ENCODE data around the gene FHL5. TPM values are rescaled to one million over a fixed set of nuclear protein-coding genes. Genes with fewer than 3 reads are reported as not detected.

FHL5 gene
- polyA plus RNA-seq = 1 to 10 TPM in 2 of 4 donors, under 1 TPM in 1, not detected in 1; 0.30 to 7.6 (median 1.4) TPM
- long read RNA-seq, donor 1 = 0 reads
- long read RNA-seq, donor 2 = 0 reads
- long read RNA-seq, donor 3 = 0 reads
- long read RNA-seq, donor 4 = 0 reads
- long read RNA-seq, donor 5 = 0 reads
- long read RNA-seq, donor 6 = 0 reads
- long read RNA-seq, donor 7 = 0 reads
- long read RNA-seq, donor 8 = 0 reads
- long read RNA-seq, donor 9 = 0 reads
- long read RNA-seq, donor 10 = 0 reads

DNA sequence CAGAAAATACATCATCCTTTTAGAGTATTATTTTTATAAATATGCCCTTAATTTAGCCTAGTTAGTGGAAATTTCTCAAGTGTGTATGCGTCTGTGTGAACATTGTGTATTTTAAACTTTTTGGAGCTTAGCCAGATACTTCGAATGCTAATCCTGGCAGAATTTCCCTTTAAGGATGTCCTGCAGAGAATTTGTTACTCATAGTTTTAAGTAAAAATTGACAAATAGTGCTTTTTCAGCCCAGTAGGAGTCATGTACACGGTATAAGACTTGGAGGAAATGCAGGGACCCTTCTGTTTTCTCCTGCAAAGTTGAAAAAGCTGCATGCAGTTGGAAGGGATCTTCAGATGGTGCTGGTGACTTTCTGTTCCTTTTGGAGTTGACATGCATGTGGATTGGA lies at the start of gene FHL5:
FHL5 (plus strand) TSS at position 243 of the 400 bp plus-strand sequence. CDS start 40,486 bp downstream, outside the sequence.
- DNase-seq = no peak

DNA sequence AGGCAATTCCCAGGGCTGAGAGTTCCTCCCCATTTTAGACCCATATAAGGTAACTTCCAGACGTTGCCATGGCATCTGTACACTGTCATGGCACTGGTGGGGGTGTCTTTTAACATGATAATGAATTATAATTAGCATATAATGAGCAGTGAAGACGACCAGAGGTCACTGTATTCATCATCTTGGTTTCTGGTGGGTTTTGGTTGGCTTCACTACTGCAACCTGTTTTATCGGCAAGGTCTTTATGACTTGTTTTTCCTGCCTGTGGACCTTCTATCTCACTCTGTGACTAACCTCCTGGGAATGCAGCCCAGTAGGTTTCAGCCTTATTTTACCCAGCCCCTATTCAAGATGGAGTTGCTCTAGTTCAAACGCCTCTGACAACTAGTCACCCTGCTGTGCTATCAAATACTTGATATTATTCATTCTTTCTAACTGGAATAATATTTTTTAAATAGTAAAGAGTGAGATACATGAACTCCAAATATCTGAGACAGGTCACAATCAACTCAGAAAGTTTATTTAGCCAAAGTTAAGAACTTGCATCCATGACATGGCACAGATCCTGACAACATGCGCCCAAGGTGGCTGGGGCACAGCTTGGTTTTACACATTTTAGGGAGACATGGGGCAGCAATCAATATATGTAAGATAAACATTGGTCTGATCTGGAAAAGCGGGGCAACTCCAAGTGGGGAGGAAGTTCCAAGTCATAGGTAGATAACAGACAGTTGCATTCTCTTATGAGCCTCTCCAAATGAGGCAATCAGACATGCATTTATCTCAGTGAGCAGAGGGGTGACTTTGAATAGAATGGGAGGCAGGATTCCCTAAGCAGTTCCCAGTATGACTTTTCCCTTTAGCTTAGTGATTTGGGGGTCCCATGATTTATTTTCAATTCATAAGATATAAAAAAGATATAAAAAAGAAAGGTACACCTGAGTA lies 42.5 kb upstream of the FHL5 start:
- H3K9me3 ChIP-seq (ENCODE audit: control insufficient read depth in 2 of 2, insufficient read depth in 1 of 2, low read depth in 1 of 2, low read length in 1 of 2) = no peaks in the 10 kb centered on the region
- peak overlapping the region; percentile 39 to 99 (median 48) for H3K27ac ChIP-seq (ENCODE audit: low read depth in 1 of 3, low read length in 2 of 3)
- WGBS, 3 donors = 14 to 55% (median 37%) methylated on average over 6 of the region's 6 CpGs
- FAIRE-seq (no peak), DNase-seq (peak; percentile 73 to 85)
- H3K36me3 ChIP-seq (ENCODE audit: control insufficient read depth in 3 of 3, insufficient read depth in 2 of 3, low read depth in 1 of 3, low read length in 3 of 3) = peaks cover 0 to 5% (median 0%) of the 10 kb centered on the region in 3 donors
- peaks cover 0 to 8% (median 3%) of the 10 kb centered on the region in 3 donors for H3K4me1 ChIP-seq (ENCODE audit: control insufficient read depth in 3 of 3, insufficient read depth in 2 of 3, low read depth in 1 of 3, low read length in 2 of 3)
- peak overlapping the region in 2 of 3 donors; percentile 78 to 91 for H3K4me3 ChIP-seq (ENCODE audit: low read depth in 1 of 3, low read length in 3 of 3)
- no peaks in the 10 kb centered on the region for H3K27me3 ChIP-seq (ENCODE audit: control insufficient read depth in 3 of 3, insufficient read depth in 3 of 3, low read length in 3 of 3)

More for the DNA sequence above, at the start of gene FHL5:
- WGBS, 3 donors = 33 to 52% (median 44%) methylated on average over 3 of the region's 3 CpGs
- H3K4me1 ChIP-seq (ENCODE audit: control insufficient read depth in 3 of 3, insufficient read depth in 2 of 3, low read depth in 1 of 3, low read length in 2 of 3) = no peaks in the 10 kb centered on the region
- H3K27me3 ChIP-seq (ENCODE audit: control insufficient read depth in 3 of 3, insufficient read depth in 3 of 3, low read length in 3 of 3) = no peaks in the 10 kb centered on the region
- H3K27ac ChIP-seq (ENCODE audit: low read depth in 1 of 3, low read length in 2 of 3) = peak within 1 kb of the TSS in 1 of 3 donors; percentile 36
- H3K9me3 ChIP-seq (ENCODE audit: control insufficient read depth in 2 of 2, insufficient read depth in 1 of 2, low read depth in 1 of 2, low read length in 1 of 2) = no peaks in the 10 kb centered on the region
- FAIRE-seq = no peak
- no peaks in the 10 kb centered on the region for H3K36me3 ChIP-seq (ENCODE audit: control insufficient read depth in 3 of 3, insufficient read depth in 2 of 3, low read depth in 1 of 3, low read length in 3 of 3)
- no peak within 1 kb of the TSS for H3K4me3 ChIP-seq (ENCODE audit: low read depth in 1 of 3, low read length in 3 of 3)

GRCh38 chr6:96521306-96521643 lies 41.7 kb upstream of the FHL5 start:
- H3K27me3 ChIP-seq (ENCODE audit: control insufficient read depth in 3 of 3, insufficient read depth in 3 of 3, low read length in 3 of 3) = no peaks in the 10 kb centered on the region
- H3K9me3 ChIP-seq (ENCODE audit: control insufficient read depth in 2 of 2, insufficient read depth in 1 of 2, low read depth in 1 of 2, low read length in 1 of 2) = no peaks in the 10 kb centered on the region
- H3K4me3 ChIP-seq (ENCODE audit: low read depth in 1 of 3, low read length in 3 of 3) = peak overlapping the region; percentile 54 to 91 (median 78)
- FAIRE-seq (no peak), DNase-seq (no peak)
- peaks cover 0 to 8% (median 0%) of the 10 kb centered on the region in 3 donors for H3K36me3 ChIP-seq (ENCODE audit: control insufficient read depth in 3 of 3, insufficient read depth in 2 of 3, low read depth in 1 of 3, low read length in 3 of 3)
- H3K27ac ChIP-seq (ENCODE audit: low read depth in 1 of 3, low read length in 2 of 3) = peak overlapping the region; percentile 96 to 99 (median 99)
- 0% methylated on average over 8 of the region's 8 CpGs for WGBS, 3 donors
- H3K4me1 ChIP-seq (ENCODE audit: control insufficient read depth in 3 of 3, insufficient read depth in 2 of 3, low read depth in 1 of 3, low read length in 2 of 3) = peaks cover 0 to 8% (median 3%) of the 10 kb centered on the region in 3 donors

- 0% methylated on average over 61 to 63 of the region's 63 CpGs for WGBS, 3 donors
Observed at GRCh38 chr6:96521644-96522464, 41.1 kb upstream of the FHL5 start, which contains the start of gene UFL1. TSS of gene UFL1 (plus strand) at chr6:96521806. CDS start at chr6:96521874, 68 bp downstream.

DNA sequence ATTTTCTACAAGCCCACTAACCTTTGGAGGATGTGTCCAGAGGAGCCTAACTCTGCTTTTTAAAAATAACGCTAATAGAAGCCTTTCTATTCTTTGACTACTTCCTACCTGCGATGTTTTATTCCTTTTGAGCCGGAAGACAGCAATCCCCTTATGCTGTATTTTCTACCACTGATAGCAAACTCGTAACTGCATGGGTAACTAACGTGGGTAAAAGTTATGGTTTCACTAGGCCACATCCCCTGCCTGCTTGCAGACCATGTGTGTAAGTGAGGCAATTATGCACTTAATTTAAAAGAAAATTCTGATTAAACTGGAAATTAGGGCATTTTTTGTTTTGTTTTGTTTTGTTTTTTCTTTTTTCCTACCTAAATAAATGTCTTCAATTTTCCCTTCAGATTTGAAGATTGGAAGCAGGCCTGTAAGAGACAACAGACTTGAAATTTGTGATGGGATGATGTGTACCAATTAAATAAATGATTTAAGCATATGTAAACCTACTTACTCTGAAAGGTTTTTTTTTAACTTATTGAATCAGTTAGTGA lies 40.4 kb upstream of the FHL5 start:
- DNase-seq = peak in 1 of 2 donors; percentile 36
- peak; percentile 41 for FAIRE-seq
- H3K27ac ChIP-seq (ENCODE audit: low read depth in 1 of 3, low read length in 2 of 3) = peak overlapping the region; percentile 96 to 99 (median 99)
- peaks cover 0 to 8% (median 0%) of the 10 kb centered on the region in 3 donors for H3K36me3 ChIP-seq (ENCODE audit: control insufficient read depth in 3 of 3, insufficient read depth in 2 of 3, low read depth in 1 of 3, low read length in 3 of 3)
- H3K4me1 ChIP-seq (ENCODE audit: control insufficient read depth in 3 of 3, insufficient read depth in 2 of 3, low read depth in 1 of 3, low read length in 2 of 3) = peaks cover 0 to 8% (median 3%) of the 10 kb centered on the region in 3 donors
- no peaks in the 10 kb centered on the region for H3K9me3 ChIP-seq (ENCODE audit: control insufficient read depth in 2 of 2, insufficient read depth in 1 of 2, low read depth in 1 of 2, low read length in 1 of 2)
- 1% methylated on average over 5 of the region's 5 CpGs for WGBS, 3 donors
- H3K27me3 ChIP-seq (ENCODE audit: control insufficient read depth in 3 of 3, insufficient read depth in 3 of 3, low read length in 3 of 3) = no peaks in the 10 kb centered on the region
- H3K4me3 ChIP-seq (ENCODE audit: low read depth in 1 of 3, low read length in 3 of 3) = peak overlapping the region; percentile 42 to 91 (median 78)

More at GRCh38 chr6:96521644-96522464, 41.1 kb upstream of the FHL5 start, which contains the start of gene UFL1:
- Histone ChIP-seq H3K36me3 (ENCODE audit: control insufficient read depth in 3 of 3, insufficient read depth in 2 of 3, low read depth in 1 of 3, low read length in 3 of 3) (peaks cover 0 to 8% (median 0%) of the 10 kb centered on the region in 3 donors), H3K9me3 (ENCODE audit: control insufficient read depth in 2 of 2, insufficient read depth in 1 of 2, low read depth in 1 of 2, low read length in 1 of 2) (no peaks in the 10 kb centered on the region), H3K27me3 (ENCODE audit: control insufficient read depth in 3 of 3, insufficient read depth in 3 of 3, low read length in 3 of 3) (no peaks in the 10 kb centered on the region), H3K4me3 (ENCODE audit: low read depth in 1 of 3, low read length in 3 of 3) (peak within 1 kb of the TSS; percentile 54 to 91 (median 78)), H3K4me1 (ENCODE audit: control insufficient read depth in 3 of 3, insufficient read depth in 2 of 3, low read depth in 1 of 3, low read length in 2 of 3) (peaks cover 0 to 8% (median 3%) of the 10 kb centered on the region in 3 donors), H3K27ac (ENCODE audit: low read depth in 1 of 3, low read length in 2 of 3) (peak within 1 kb of the TSS; percentile 96 to 99 (median 99))
- FAIRE-seq (no peak), DNase-seq (peak; percentile 95 to 97)

GRCh38 chr6:96528193-96528592 lies 34.7 kb upstream of the FHL5 start:
- Histone ChIP-seq H3K4me3 (ENCODE audit: low read depth in 1 of 3, low read length in 3 of 3) (no peak overlapping the region), H3K27ac (ENCODE audit: low read depth in 1 of 3, low read length in 2 of 3) (no peak overlapping the region), H3K27me3 (ENCODE audit: control insufficient read depth in 3 of 3, insufficient read depth in 3 of 3, low read length in 3 of 3) (no peaks in the 10 kb centered on the region), H3K36me3 (ENCODE audit: control insufficient read depth in 3 of 3, insufficient read depth in 2 of 3, low read depth in 1 of 3, low read length in 3 of 3) (peaks cover 6 to 10% (median 10%) of the 10 kb centered on the region in 3 donors), H3K4me1 (ENCODE audit: control insufficient read depth in 3 of 3, insufficient read depth in 2 of 3, low read depth in 1 of 3, low read length in 2 of 3) (peaks cover 0 to 3% (median 0%) of the 10 kb centered on the region in 3 donors), H3K9me3 (ENCODE audit: control insufficient read depth in 2 of 2, insufficient read depth in 1 of 2, low read depth in 1 of 2, low read length in 1 of 2) (no peaks in the 10 kb centered on the region)
- DNase-seq = no peak
- no peak for FAIRE-seq
- WGBS, 3 donors = 98 to 99% (median 98%) methylated on average over 3 of the region's 3 CpGs

GRCh38 chr6:96532399-96532798 lies 30.5 kb upstream of the FHL5 start:
- Histone ChIP-seq H3K27ac (ENCODE audit: low read depth in 1 of 3, low read length in 2 of 3) (no peak overlapping the region), H3K9me3 (ENCODE audit: control insufficient read depth in 2 of 2, insufficient read depth in 1 of 2, low read depth in 1 of 2, low read length in 1 of 2) (no peaks in the 10 kb centered on the region), H3K4me3 (ENCODE audit: low read depth in 1 of 3, low read length in 3 of 3) (no peak overlapping the region), H3K4me1 (ENCODE audit: control insufficient read depth in 3 of 3, insufficient read depth in 2 of 3, low read depth in 1 of 3, low read length in 2 of 3) (no peaks in the 10 kb centered on the region), H3K27me3 (ENCODE audit: control insufficient read depth in 3 of 3, insufficient read depth in 3 of 3, low read length in 3 of 3) (no peaks in the 10 kb centered on the region), H3K36me3 (ENCODE audit: control insufficient read depth in 3 of 3, insufficient read depth in 2 of 3, low read depth in 1 of 3, low read length in 3 of 3) (peaks cover 4 to 10% (median 6%) of the 10 kb centered on the region in 3 donors)
- DNase-seq (no peak), FAIRE-seq (no peak)
- WGBS, 3 donors = 52 to 96% (median 76%) methylated on average over 1 of the region's 1 CpG

Data from small intestine (tissue), 16 donors.